ENCODE data around the gene FAM131A. TPM values are rescaled to one million over a fixed set of nuclear protein-coding genes. Genes with fewer than 3 reads are reported as not detected.

Gene FAM131A
- 21.6 and 23.5 TPM in 2 replicates for total RNA-seq

GRCh38 chr3:184337399-184337714, at the start of gene FAM131A:
Gene FAM131A, plus strand, starts transcription at chr3:184337600. Its CDS starts 31 bp downstream, at chr3:184337631.

GRCh38 chr3:184298759-184299487, 38.5 kb upstream of the FAM131A start, which contains the start of gene PSMD2:
Gene PSMD2, plus strand, starts transcription at chr3:184299241. Its CDS starts 26 bp downstream, at chr3:184299267.

GRCh38 chr3:184314363-184314699, 23.1 kb upstream of the FAM131A start, which contains the start of gene EIF4G1:
Gene EIF4G1, plus strand, starts transcription at chr3:184314606. Its CDS starts 1,191 bp downstream, at chr3:184315797.

GRCh38 chr3:184361532-184361931, 24.1 kb downstream of the FAM131A start, which contains the start of the genes CLCN2 and POLR2H:
Gene CLCN2, minus strand, starts transcription at chr3:184361605. Its CDS starts 126 bp downstream, at chr3:184361479.
Gene POLR2H, plus strand, starts transcription at chr3:184361710. Its CDS starts 1,783 bp downstream, at chr3:184363493.

GRCh38 chr3:184377882-184378445, 40.6 kb downstream of the FAM131A start, which contains the start of gene THPO:
Gene THPO, minus strand, starts transcription at chr3:184378207. Its CDS starts 1,948 bp downstream, at chr3:184376259.

GRCh38 chr3:184379358-184380184, 42.2 kb downstream of the FAM131A start, which contains the start of gene CHRD:
Gene CHRD, plus strand, starts transcription at chr3:184380054. Its CDS starts 265 bp downstream, at chr3:184380319.

Other genes starting within 250 kb of the FAM131A start
- not detected in 2 replicates for gene HTR3E, start 240.5 kb upstream of the FAM131A start, total RNA-seq
- gene EIF2B5, start 202.2 kb upstream of the FAM131A start, total RNA-seq, result 24.4 and 28.9 TPM in 2 replicates
- gene DVL3, start 182.2 kb upstream of the FAM131A start, total RNA-seq, result 25.4 and 28.2 TPM in 2 replicates
- 351 and 403 TPM in 2 replicates for gene AP2M1, start 162.7 kb upstream of the FAM131A start, total RNA-seq
- 29.9 and 49.9 TPM in 2 replicates for gene ABCF3, start 151.4 kb upstream of the FAM131A start, total RNA-seq
- gene VWA5B2, start 108.0 kb upstream of the FAM131A start, total RNA-seq, result not detected in 2 replicates
- gene ALG3, start 88.6 kb upstream of the FAM131A start, total RNA-seq, result 51.6 and 60.2 TPM in 2 replicates
- 3.0 and 5.2 TPM in 2 replicates for gene EEF1AKMT4, start 87.9 kb upstream of the FAM131A start, total RNA-seq
- gene CAMK2N2, start 76.0 kb upstream of the FAM131A start, total RNA-seq, result not detected in 2 replicates
- gene ECE2, start 61.6 kb upstream of the FAM131A start, total RNA-seq, result not detected in 2 replicates
- 508 and 570 TPM in 2 replicates for gene PSMD2, start 38.4 kb upstream of the FAM131A start, total RNA-seq
- gene EIF4G1, start 23.0 kb upstream of the FAM131A start, total RNA-seq, result 375 and 377 TPM in 2 replicates
- 2.2 and 3.4 TPM in 2 replicates for gene CLCN2, start 24.0 kb downstream of the FAM131A start, total RNA-seq
- 100 and 107 TPM in 2 replicates for gene POLR2H, start 24.1 kb downstream of the FAM131A start, total RNA-seq
- not detected in 2 replicates for gene THPO, start 40.6 kb downstream of the FAM131A start, total RNA-seq
- 0.17 and 0.30 TPM in 2 replicates for gene CHRD, start 42.5 kb downstream of the FAM131A start, total RNA-seq
- gene EPHB3, start 224.2 kb downstream of the FAM131A start, total RNA-seq, result 0.89 and 1.3 TPM in 2 replicates